H1 (cell line): ENCODE measurements around the gene ADCK2. TPM values are rescaled to one million over a fixed set of nuclear protein-coding genes. Genes with fewer than 3 reads are reported as not detected.

Source experiments
- ATF2 ChIP-seq: IDR thresholded peaks from 2 replicates; pipeline ENCODE4 v1.6.1; 2012; ENCODE audit warnings: low read length, inconsistent platforms
- CTCF ChIP-seq, 3 experiments: IDR thresholded peaks; 1 replicate in 2 of 3; 2 replicates in 1 of 3; pipeline versions ENCODE4 v1.5.1 to v1.6.1; 2011; ENCODE audit warnings: low read length in 3 of 3, mild to moderate bottlenecking in 3 of 3, inconsistent platforms in 2 of 3, low read depth in 1 of 3, moderate library complexity in 1 of 3; ENCODE audit not compliant: insufficient read depth in 1 of 3; ENCODE audit errors: control extremely low read depth in 1 of 3
- SIRT6 ChIP-seq: IDR thresholded peaks from one replicate; pipeline ENCODE4 v1.7.1; 2012; ENCODE audit warnings: low read length, inconsistent platforms
- polyA plus RNA-seq, 7 experiments: library from polyadenylated mRNA; depleted of rRNA in 3 of 7; stranded (reverse) in 5 of 7; unstranded in 2 of 7; fragments of >200 nt in 5 of 7; fragments of 200-250 nt in 2 of 7; gene quantifications; 1 replicate in 5 of 7; 2 replicates in 1 of 7; 4 replicates in 1 of 7; pipeline versions ENCODE4 v1.2.1 to v1.2.3, GENCODE V29; 2011 to 2013; ENCODE audit warnings: missing spikeins in 2 of 7, mixed read lengths in 2 of 7
- total RNA-seq: library from RNA; stranded (reverse); fragmentation: NEBNext Ultra II Directional; extraction: Animal tissue kit (Norgen Biotek cat#: 25700); gene quantifications from 2 replicates; pipeline ENCODE4 v1.2.1, GENCODE V29; 2021

The ADCK2 gene
- total and polyA plus RNA-seq, 2 of the 8 experiments (the other 6 are each of a cell fraction or from before 2014, with no cell fraction given), result 6.9 to 11.7 TPM

- TF ChIP-seq ATF2 (no peak), CTCF (IDR thresholded peaks at IDR 0.05; ENCODE audit: control extremely low read depth in 1 of 3, insufficient read depth in 1 of 3, low read depth in 1 of 3, low read length in 3 of 3) (no peak), SIRT6 (no peak)
Measured at GRCh38 chr7:140649556-140650205, 23.1 kb upstream of the ADCK2 start (continued).
